GM12878 (cell line): ENCODE results near the gene ACADM. TPM values are rescaled to one million over a fixed set of nuclear protein-coding genes. Genes with fewer than 3 reads are reported as not detected.

Source experiments
- ATAC-seq: fragments of 200-7000 bp; cut with Tn5 transposase; 3 replicates; pipeline ENCODE4 v1.9.1; 2020; ENCODE audit warnings: mild to moderate bottlenecking, moderate library complexity
- BruUV-seq: library from RNA; stranded (reverse); fragments of 400-500 nt; replicated peaks from 2 replicates; lab custom pipeline; 2021; lab: Mats Ljungman, UMichigan
- CTCF ChIA-PET: fragments of 300-600 bp; sonication (Branson Sonifier 250); formaldehyde crosslinking; extraction: SDS; loops from one replicate; lab custom pipeline; 2021; ENCODE audit warnings: inconsistent platforms; lab: Yijun Ruan, JAX
- POLR2A ChIA-PET: fragments of 350-600 bp; formaldehyde crosslinking; extraction: SDS; loops from one replicate; lab custom pipeline; 2021; ENCODE audit warnings: inconsistent platforms; lab: Charles Lee
- RAD21 ChIA-PET: fragments of 300-600 bp; sonication (Branson Sonifier 250); formaldehyde crosslinking; loops from one replicate; lab custom pipeline; 2023; ENCODE audit warnings: antibody characterized with exemption; ENCODE audit not compliant: unreplicated experiment; lab: Charles Lee
- SMC1A ChIA-PET: fragments of 300-600 bp; sonication (Branson Sonifier 250); formaldehyde crosslinking; loops from one replicate; lab custom pipeline; 2023; ENCODE audit not compliant: unreplicated experiment, uncharacterized antibody; lab: Charles Lee
- DNase-seq: peaks from one replicate; pipeline ENCODE4 v3.0.0-alpha.2; 2011; ENCODE audit warnings: low read depth, low spot score
- FAIRE-seq: peaks from 3 replicates; lab custom pipeline; 2011; peaks lifted over from hg19 to GRCh38; lab: Jason Lieb, UNC
- H2AFZ ChIP-seq: 2 replicates; pipeline ENCODE4 v1.6.0; 2011; ENCODE audit warnings: low read depth, low read length, control low read depth; ENCODE audit not compliant: control insufficient read depth
- H3K27ac ChIP-seq: 2 replicates; pipeline ENCODE4 v1.5.1; 2011; ENCODE audit warnings: control low read depth; ENCODE audit not compliant: control insufficient read depth, insufficient read depth
- H3K27me3 ChIP-seq, 2 experiments: replicated peaks in 1 of 2; 2 replicates each; pipeline versions ENCODE4 v1.6.0 to v1.6.1; 2011; ENCODE audit warnings: low read length in 1 of 2; ENCODE audit not compliant: control insufficient read depth in 2 of 2, insufficient read depth in 2 of 2
- H3K36me3 ChIP-seq, 2 experiments: 2 replicates each; pipeline ENCODE4 v1.5.1; 2011; ENCODE audit warnings: low read length in 1 of 2; ENCODE audit not compliant: control insufficient read depth in 2 of 2, insufficient read depth in 2 of 2
- H3K4me1 ChIP-seq: 2 replicates; pipeline ENCODE4 v1.6.1; 2011; ENCODE audit warnings: mild to moderate bottlenecking, low read length, moderate library complexity, mixed read lengths; ENCODE audit not compliant: control insufficient read depth, insufficient read depth
- H3K4me2 ChIP-seq: 2 replicates; pipeline ENCODE4 v1.6.0; 2011; ENCODE audit warnings: control low read depth; ENCODE audit not compliant: control insufficient read depth, insufficient read depth
- H3K4me3 ChIP-seq: fragments of 200-600 bp; sonication (generic); 2 replicates; pipeline ENCODE4 v1.5.1; 2016
- H3K79me2 ChIP-seq: 2 replicates; pipeline ENCODE4 v1.6.0; 2011; ENCODE audit warnings: low read length; ENCODE audit not compliant: control insufficient read depth, insufficient read depth
- H3K9ac ChIP-seq: 2 replicates; pipeline ENCODE4 v1.8.0; 2011; ENCODE audit warnings: low read length, control low read depth, mixed read lengths; ENCODE audit not compliant: control insufficient read depth, insufficient read depth
- H3K9me3 ChIP-seq: replicated peaks from 3 replicates; pipeline ENCODE4 v1.5.1; 2011; ENCODE audit warnings: mild to moderate bottlenecking, low read length; ENCODE audit not compliant: control insufficient read depth, insufficient read depth
- H4K20me1 ChIP-seq: 2 replicates; pipeline ENCODE4 v1.6.0; 2011; ENCODE audit not compliant: control insufficient read depth, insufficient read depth
- ATF3 ChIP-seq: IDR thresholded peaks from 2 replicates; pipeline ENCODE4 v1.6.1; 2011; ENCODE audit warnings: low read depth, mild to moderate bottlenecking, low read length, moderate library complexity, borderline replicate concordance; ENCODE audit errors: extremely low read depth
- DPF2 ChIP-seq: fragments of 450-650 bp; IDR thresholded peaks from 2 replicates; pipeline ENCODE4 v1.6.1; 2017; ENCODE audit warnings: mild to moderate bottlenecking
- HDGF ChIP-seq: fragments of 450-650 bp; IDR thresholded peaks from 2 replicates; pipeline ENCODE4 v1.6.1; 2016; ENCODE audit warnings: antibody characterized with exemption
- SMAD5 ChIP-seq: IDR thresholded peaks from 2 replicates; pipeline ENCODE4 v1.6.1; 2016; ENCODE audit warnings: antibody characterized with exemption, low read depth
- SPI1 ChIP-seq: IDR thresholded peaks from 2 replicates; pipeline ENCODE4 v1.6.1; 2011; ENCODE audit warnings: low read depth, mild to moderate bottlenecking, low read length, moderate library complexity, borderline replicate concordance; ENCODE audit not compliant: insufficient read depth
- TAF1 ChIP-seq: IDR thresholded peaks from 2 replicates; pipeline ENCODE4 v1.6.1; 2011; ENCODE audit warnings: mild to moderate bottlenecking, low read depth, low read length, borderline replicate concordance
- YBX1 ChIP-seq: fragments of 450-650 bp; IDR thresholded peaks from 2 replicates; pipeline ENCODE4 v1.6.1; 2016; ENCODE audit warnings: antibody characterized with exemption
- ZZZ3 ChIP-seq: IDR thresholded peaks from 2 replicates; pipeline ENCODE4 v1.6.1; 2011; ENCODE audit warnings: low read depth; ENCODE audit not compliant: control insufficient read depth, insufficient read length
- WGBS: methylation state at CpG from one replicate; pipeline ENCODE4 v1.1.6; 2016; ENCODE audit warnings: low lambda C conversion rate; ENCODE audit not compliant: insufficient replicate concordance, insufficient coverage; ENCODE audit errors: missing lambda C conversion rate; 5-methylcytosine and 5-hydroxymethylcytosine counted together
- in situ Hi-C: fragments of 300-500 bp; cut with MboI; formaldehyde crosslinking; loops from 9 replicates; pipeline ENCODE4 v1.14.3; 2018; ENCODE audit warnings: mixed read lengths
- intact Hi-C: fragments of 100-400 bp; cut with micrococcal nuclease; formaldehyde crosslinking; loops from one replicate; pipeline ENCODE4 v1.14.2; 2022; ENCODE audit not compliant: unreplicated experiment
- polyA plus RNA-seq, 11 experiments: library from polyadenylated mRNA; depleted of rRNA in 4 of 11; unstranded in 6 of 11; stranded (reverse) in 5 of 11; fragments of >200 nt; fragmentation: Nextera tagmentation in 4 of 11; fragmentation: Illumina TruSeq in 1 of 11; extraction: Ambion mirVana in 4 of 11; extraction: Trizol in 1 of 11; gene quantifications; 1 replicate in 1 of 11; 2 replicates in 10 of 11; pipeline versions ENCODE4 v1.2.1 to v1.2.3, GENCODE V29; 2011 to 2016; ENCODE audit warnings: inconsistent platforms in 2 of 11, missing spikeins in 2 of 11, low read depth in 1 of 11
- total RNA-seq, 4 experiments: library from RNA; depleted of rRNA in 3 of 4; stranded (reverse); fragments of >200 nt in 3 of 4; fragmentation: Illumina TruSeq in 1 of 4; extraction: Trizol in 1 of 4; gene quantifications; 2 replicates each; pipeline versions ENCODE4 v1.2.1 to v1.2.3, GENCODE V29; 2013 to 2021
- TF ChIP-seq, protein P1 (sequence below): fragments of 450-650 bp; IDR thresholded peaks from 2 replicates; pipeline ENCODE4 v1.6.1; 2017; ENCODE audit warnings: mild to moderate bottlenecking, moderate library complexity

The ACADM gene
- total and polyA plus RNA-seq, 10 of the 15 experiments (the other 5 are each of a cell fraction or from before 2014, with no cell fraction given) = 119 to 245 (median 204) TPM

- TF ChIP-seq, protein P1, sequence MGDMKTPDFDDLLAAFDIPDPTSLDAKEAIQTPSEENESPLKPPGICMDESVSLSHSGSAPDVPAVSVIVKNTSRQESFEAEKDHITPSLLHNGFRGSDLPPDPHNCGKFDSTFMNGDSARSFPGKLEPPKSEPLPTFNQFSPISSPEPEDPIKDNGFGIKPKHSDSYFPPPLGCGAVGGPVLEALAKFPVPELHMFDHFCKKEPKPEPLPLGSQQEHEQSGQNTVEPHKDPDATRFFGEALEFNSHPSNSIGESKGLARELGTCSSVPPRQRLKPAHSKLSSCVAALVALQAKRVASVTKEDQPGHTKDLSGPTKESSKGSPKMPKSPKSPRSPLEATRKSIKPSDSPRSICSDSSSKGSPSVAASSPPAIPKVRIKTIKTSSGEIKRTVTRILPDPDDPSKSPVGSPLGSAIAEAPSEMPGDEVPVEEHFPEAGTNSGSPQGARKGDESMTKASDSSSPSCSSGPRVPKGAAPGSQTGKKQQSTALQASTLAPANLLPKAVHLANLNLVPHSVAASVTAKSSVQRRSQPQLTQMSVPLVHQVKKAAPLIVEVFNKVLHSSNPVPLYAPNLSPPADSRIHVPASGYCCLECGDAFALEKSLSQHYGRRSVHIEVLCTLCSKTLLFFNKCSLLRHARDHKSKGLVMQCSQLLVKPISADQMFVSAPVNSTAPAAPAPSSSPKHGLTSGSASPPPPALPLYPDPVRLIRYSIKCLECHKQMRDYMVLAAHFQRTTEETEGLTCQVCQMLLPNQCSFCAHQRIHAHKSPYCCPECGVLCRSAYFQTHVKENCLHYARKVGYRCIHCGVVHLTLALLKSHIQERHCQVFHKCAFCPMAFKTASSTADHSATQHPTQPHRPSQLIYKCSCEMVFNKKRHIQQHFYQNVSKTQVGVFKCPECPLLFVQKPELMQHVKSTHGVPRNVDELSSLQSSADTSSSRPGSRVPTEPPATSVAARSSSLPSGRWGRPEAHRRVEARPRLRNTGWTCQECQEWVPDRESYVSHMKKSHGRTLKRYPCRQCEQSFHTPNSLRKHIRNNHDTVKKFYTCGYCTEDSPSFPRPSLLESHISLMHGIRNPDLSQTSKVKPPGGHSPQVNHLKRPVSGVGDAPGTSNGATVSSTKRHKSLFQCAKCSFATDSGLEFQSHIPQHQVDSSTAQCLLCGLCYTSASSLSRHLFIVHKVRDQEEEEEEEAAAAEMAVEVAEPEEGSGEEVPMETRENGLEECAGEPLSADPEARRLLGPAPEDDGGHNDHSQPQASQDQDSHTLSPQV = no peak
- no peak for TF ChIP-seq YBX1
- TF ChIP-seq DPF2 = no peak
- no peak for TF ChIP-seq HDGF
- TF ChIP-seq SPI1 = no peak
- no peak for TF ChIP-seq ZZZ3
- TF ChIP-seq, all 136 proteins: peak for 0
These were observed 65.5 kb downstream of the ACADM start (continued) for GRCh38 chr1:75789988-75790387.

DNA sequence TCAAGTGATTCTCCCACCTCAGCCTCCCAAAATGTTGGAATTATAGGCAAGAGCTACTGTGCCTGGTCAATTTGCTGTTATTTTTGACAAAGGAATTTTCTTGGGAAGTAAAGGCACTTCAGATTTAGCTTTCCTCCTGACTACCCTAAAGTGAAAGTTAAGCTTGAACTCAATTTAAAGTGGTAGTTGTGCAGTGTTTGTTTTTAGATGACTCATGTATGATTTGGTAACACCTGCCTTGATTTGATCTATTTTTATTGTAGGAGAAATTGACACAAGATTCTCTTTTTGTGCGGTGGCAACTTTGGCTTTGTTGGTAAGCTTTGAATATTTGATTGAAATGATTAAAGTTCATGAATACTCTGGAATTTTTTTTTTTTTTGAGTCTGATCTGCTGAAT lies 66.5 kb downstream of the ACADM start:
- H3K9me3 ChIP-seq = no peaks in the 10 kb centered on the region
- peak overlapping the region; percentile 80 for H3K4me3 ChIP-seq
- intact Hi-C loops (no loop called here), in situ Hi-C loops (no loop called here)
- H2AFZ ChIP-seq = no peak overlapping the region
- WGBS = 85% methylated on average over 1 of the region's 1 CpG
- DNase-seq = no peak
- peaks cover 5 to 40% of the 10 kb centered on the region in 2 experiments for H3K36me3 ChIP-seq
- SMC1A ChIA-PET = interaction anchor here (0.6 to 1.4 kb wide), 7 partner anchors 9 to 82 kb away, joined by 3 to 7 read pairs (median 3); no protein-coding TSS in a partner anchor
- peaks cover 2% of the 10 kb centered on the region; the same call in 1 of the 2 replicates for H3K4me1 ChIP-seq
- H3K27ac ChIP-seq = no peak overlapping the region
- peaks cover 6% of the 10 kb centered on the region; the same call in 1 of the 2 replicates for H4K20me1 ChIP-seq
- H3K79me2 ChIP-seq = peaks cover 71% of the 10 kb centered on the region
- H3K4me2 ChIP-seq = peak overlapping the region; percentile 75
- TF ChIP-seq ATF3 (no peak), TAF1 (no peak), SMAD5 (0 out of 2 replicates have a peak, but pooled peaks have one; percentile 27)
- TF ChIP-seq, all 136 proteins: peak for 1
- Histone ChIP-seq H3K9ac (no peak overlapping the region), H3K27me3 (no peaks in the 10 kb centered on the region)
- CTCF ChIA-PET = interaction anchor here (0.8 kb wide), 1 partner anchor 9 kb away, joined by 6 read pairs; no protein-coding TSS in a partner anchor
- no TSS peak for BruUV-seq
- RAD21 ChIA-PET = interaction anchor here (0.9 to 1.3 kb wide), 2 partner anchors 66 to 68 kb away, joined by 3 to 5 read pairs; no protein-coding TSS in a partner anchor
- no peak for FAIRE-seq
- ATAC-seq = no peak
- POLR2A ChIA-PET = interaction anchor here (0.6 to 0.7 kb wide), 3 partner anchors 64 to 165 kb away, joined by 3 read pairs; no protein-coding TSS in a partner anchor
